K562 (cell line): ENCODE measurements around the gene IRF1. TPM values are rescaled to one million over a fixed set of nuclear protein-coding genes. Genes with fewer than 3 reads are reported as not detected.

ENCODE experiments used
- ARHGAP35 ChIP-seq: fragments of 450-650 bp; IDR thresholded peaks from 2 replicates; pipeline ENCODE4 v1.6.1; 2018; ENCODE audit not compliant: partially characterized antibody
- ARID1B ChIP-seq: fragments of 450-650 bp; IDR thresholded peaks from 2 replicates; pipeline ENCODE4 v1.6.1; 2016; ENCODE audit warnings: antibody characterized with exemption, mild to moderate bottlenecking, inconsistent platforms
- ASH1L ChIP-seq: fragments of 450-650 bp; IDR thresholded peaks from 2 replicates; pipeline ENCODE4 v1.6.1; 2018; ENCODE audit warnings: borderline replicate concordance, mild to moderate bottlenecking, low read depth; ENCODE audit not compliant: partially characterized antibody
- CBFA2T3 ChIP-seq: fragments of 450-650 bp; IDR thresholded peaks from 2 replicates; pipeline ENCODE4 v1.6.1; 2017
- CBX1 ChIP-seq: sonication (generic); IDR thresholded peaks from 2 replicates; pipeline ENCODE4 v1.6.1; 2016; ENCODE audit warnings: antibody characterized with exemption, low read depth, mild to moderate bottlenecking
- EP300 ChIP-seq: IDR thresholded peaks from 2 replicates; pipeline ENCODE4 v1.6.1; 2012; ENCODE audit warnings: low read length, improper control_type of control experiment
- ETV5 ChIP-seq: sonication (generic); formaldehyde crosslinking; IDR thresholded peaks from 2 replicates; pipeline ENCODE4 v1.4.0; 2020; ENCODE audit warnings: low read depth, mild to moderate bottlenecking, missing genetic modification reagents
- EZH2 ChIP-seq: IDR thresholded peaks from 2 replicates; pipeline ENCODE4 v1.6.1; 2012; ENCODE audit warnings: low read depth, mild to moderate bottlenecking, inconsistent platforms, low read length, borderline replicate concordance
- FOXP1 ChIP-seq: sonication (generic); formaldehyde crosslinking; IDR thresholded peaks from 2 replicates; pipeline ENCODE4 v1.8.0; 2022; ENCODE audit warnings: mild to moderate bottlenecking, missing genetic modification reagents
- GATA2 ChIP-seq: sonication (generic); formaldehyde crosslinking; IDR thresholded peaks from 2 replicates; pipeline ENCODE4 v1.4.0; 2020; ENCODE audit warnings: mild to moderate bottlenecking, missing genetic modification reagents
- KLF16 ChIP-seq: IDR thresholded peaks from 2 replicates; pipeline ENCODE4 v1.6.1; 2016; ENCODE audit warnings: antibody characterized with exemption
- KLF6 ChIP-seq: fragments of 250-450 bp; sonication (Bioruptor Pico); IDR thresholded peaks from 2 replicates; pipeline ENCODE4 v1.4.0; 2020; ENCODE audit warnings: mild to moderate bottlenecking, moderate library complexity, borderline replicate concordance
- LARP7 ChIP-seq: fragments of 450-650 bp; IDR thresholded peaks from 2 replicates; pipeline ENCODE4 v1.6.1; 2016
- MCM7 ChIP-seq, 2 experiments: fragments of 450-650 bp; IDR thresholded peaks; 2 replicates each; pipeline ENCODE4 v1.6.1; 2016 to 2018
- MTA3 ChIP-seq: fragments of 450-650 bp; formaldehyde crosslinking; IDR thresholded peaks from 2 replicates; pipeline ENCODE4 v1.6.1; 2017; ENCODE audit warnings: mild to moderate bottlenecking, borderline replicate concordance
- MXI1 ChIP-seq: IDR thresholded peaks from 2 replicates; pipeline ENCODE4 v1.6.1; 2011; ENCODE audit warnings: low read depth, mild to moderate bottlenecking, improper control_type of control experiment, low read length
- NFIX ChIP-seq: fragments of 250-450 bp; sonication (Bioruptor Pico); IDR thresholded peaks from 2 replicates; pipeline ENCODE4 v1.4.0; 2020; ENCODE audit warnings: low read depth, mild to moderate bottlenecking, moderate library complexity
- PCBP1 ChIP-seq: fragments of 200-400 bp; formaldehyde crosslinking; IDR thresholded peaks from 2 replicates; pipeline ENCODE4 v1.6.1; 2018; ENCODE audit warnings: mild to moderate bottlenecking, low read depth, low read length; ENCODE audit not compliant: poor library complexity, severe bottlenecking
- PHB2 ChIP-seq: fragments of 450-650 bp; IDR thresholded peaks from 2 replicates; pipeline ENCODE4 v1.6.1; 2017; ENCODE audit warnings: low read depth
- PHF8 ChIP-seq: fragments of 200-600 bp; sonication (generic); IDR thresholded peaks from 2 replicates; pipeline ENCODE4 v1.6.1; 2012; ENCODE audit warnings: mixed run types, mild to moderate bottlenecking, inconsistent platforms, low read length, moderate library complexity, borderline replicate concordance
- POLR2AphosphoS5 ChIP-seq: IDR thresholded peaks from 2 replicates; pipeline ENCODE4 v1.6.1; 2011; ENCODE audit warnings: mild to moderate bottlenecking, low read depth, low read length, moderate library complexity; ENCODE audit not compliant: control insufficient read depth, insufficient read depth
- PRPF4 ChIP-seq: fragments of 200-400 bp; formaldehyde crosslinking; IDR thresholded peaks from one replicate; pipeline ENCODE4 v1.6.1; 2017; ENCODE audit warnings: low read length, low read depth, mild to moderate bottlenecking; ENCODE audit not compliant: insufficient read depth, poor library complexity, severe bottlenecking
- PTTG1 ChIP-seq: fragments of 450-650 bp; IDR thresholded peaks from 2 replicates; pipeline ENCODE4 v1.6.1; 2016; ENCODE audit warnings: low read depth, mild to moderate bottlenecking, missing genetic modification characterization, missing compliant biosample characterization
- SIN3A ChIP-seq, 2 experiments: fragments of 150-350 bp in 1 of 2; IDR thresholded peaks; 2 replicates each; pipeline ENCODE4 v1.6.1; 2011 to 2016; ENCODE audit warnings: borderline replicate concordance in 2 of 2, low read depth in 2 of 2, low read length in 2 of 2, mild to moderate bottlenecking in 2 of 2, moderate library complexity in 2 of 2; ENCODE audit not compliant: control insufficient read depth in 1 of 2
- SNRNP70 ChIP-seq: fragments of 200-400 bp; formaldehyde crosslinking; optimal IDR thresholded peaks from 2 replicates; pipeline ENCODE3; 2017; ENCODE audit warnings: low read depth, low read length
- SP2 ChIP-seq: IDR thresholded peaks from 2 replicates; pipeline ENCODE4 v1.6.1; 2011; ENCODE audit warnings: mild to moderate bottlenecking, low read depth, low read length, moderate library complexity; ENCODE audit not compliant: poor library complexity, severe bottlenecking; ENCODE audit errors: extremely low read depth
- ZBED1 ChIP-seq: IDR thresholded peaks from 2 replicates; pipeline ENCODE4 v1.6.1; 2014
- ZC3H4 ChIP-seq: sonication (generic); formaldehyde crosslinking; IDR thresholded peaks from 2 replicates; pipeline ENCODE4 v1.9.0; 2021; ENCODE audit warnings: missing genetic modification reagents, borderline replicate concordance
- ZNF644 ChIP-seq: fragments of 200-800 bp; sonication (Bioruptor generic); IDR thresholded peaks from 2 replicates; pipeline ENCODE4 v1.6.1; 2016; ENCODE audit warnings: low read depth, missing genetic modification characterization, missing compliant biosample characterization
- ZNF77 ChIP-seq: fragments of 250-450 bp; sonication (Bioruptor Pico); IDR thresholded peaks from 2 replicates; pipeline ENCODE4 v1.5.0; 2020
- ZSCAN32 ChIP-seq: fragments of 450-650 bp; formaldehyde crosslinking; IDR thresholded peaks from 2 replicates; pipeline ENCODE4 v1.4.0; 2020; ENCODE audit warnings: mild to moderate bottlenecking, moderate library complexity
- polyA plus RNA-seq, 8 experiments: library from polyadenylated mRNA; depleted of rRNA in 4 of 8; stranded (reverse) in 5 of 8; unstranded in 3 of 8; fragments of >200 nt; fragmentation: Nextera tagmentation in 2 of 8; fragmentation: Illumina TruSeq in 1 of 8; extraction: Ambion mirVana in 2 of 8; extraction: Trizol in 1 of 8; gene quantifications; 2 replicates each; pipeline versions ENCODE4 v1.2.1 to v1.2.3, GENCODE V29; 2011 to 2014; ENCODE audit warnings: inconsistent platforms in 1 of 8, missing spikeins in 1 of 8
- total RNA-seq, 7 experiments: library from RNA; depleted of rRNA in 6 of 7; stranded (reverse); fragments of >200 nt in 6 of 7; fragmentation: Illumina TruSeq in 2 of 7; extraction: Trizol in 2 of 7; gene quantifications; 2 replicates each; pipeline versions ENCODE4 v1.2.1 to v1.2.3, GENCODE V29; 2011 to 2021; ENCODE audit warnings: low replicate concordance in 1 of 7
- TF ChIP-seq, protein P1 (sequence below): sonication (generic); formaldehyde crosslinking; IDR thresholded peaks from 2 replicates; pipeline ENCODE4 v1.8.1; 2023; ENCODE audit warnings: mild to moderate bottlenecking, missing genetic modification reagents, moderate library complexity

IRF1 gene
- total and polyA plus RNA-seq, 9 of the 15 experiments (the other 6 are each of a cell fraction or from before 2014, with no cell fraction given) = 1.1 to 12.3 (median 5.9) TPM

DNA sequence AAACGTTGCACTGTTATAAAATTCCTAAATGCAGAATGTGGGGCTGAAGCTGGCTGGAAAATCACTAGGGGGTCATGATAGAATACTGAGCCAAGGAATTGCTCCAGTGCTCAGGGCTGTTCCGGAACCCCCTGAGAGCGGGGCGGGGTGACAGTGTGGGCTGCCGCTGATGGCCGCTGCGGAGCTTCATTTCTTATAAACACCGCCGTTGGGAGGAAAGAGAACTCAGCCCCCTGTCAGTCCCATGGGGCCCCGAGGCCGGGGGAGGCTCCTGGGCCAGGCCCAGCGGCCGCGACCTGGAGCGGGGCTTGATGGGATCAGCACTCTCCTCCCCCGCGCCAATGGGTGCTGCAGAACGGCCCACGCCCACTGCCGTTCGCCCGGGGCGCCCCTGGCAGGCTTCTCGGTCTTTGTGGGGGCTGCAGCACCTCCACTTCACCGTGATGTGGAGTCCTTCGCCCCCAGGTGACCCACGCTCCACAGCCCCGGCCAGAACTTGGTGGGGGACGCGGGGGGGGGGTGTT lies 5.2 kb upstream of the IRF1 start (continued):
- peak; percentile 75; the same call in 1 of the 2 replicates for TF ChIP-seq ZNF644 (tag)
- TF ChIP-seq CBX1 = no peak; the same call in 1 of the 2 replicates
- TF ChIP-seq EZH2 = no peak
- TF ChIP-seq NFIX (CRISPR knock-in tag) = no peak
- TF ChIP-seq MTA3 = peak; percentile 84
- TF ChIP-seq, protein P1, sequence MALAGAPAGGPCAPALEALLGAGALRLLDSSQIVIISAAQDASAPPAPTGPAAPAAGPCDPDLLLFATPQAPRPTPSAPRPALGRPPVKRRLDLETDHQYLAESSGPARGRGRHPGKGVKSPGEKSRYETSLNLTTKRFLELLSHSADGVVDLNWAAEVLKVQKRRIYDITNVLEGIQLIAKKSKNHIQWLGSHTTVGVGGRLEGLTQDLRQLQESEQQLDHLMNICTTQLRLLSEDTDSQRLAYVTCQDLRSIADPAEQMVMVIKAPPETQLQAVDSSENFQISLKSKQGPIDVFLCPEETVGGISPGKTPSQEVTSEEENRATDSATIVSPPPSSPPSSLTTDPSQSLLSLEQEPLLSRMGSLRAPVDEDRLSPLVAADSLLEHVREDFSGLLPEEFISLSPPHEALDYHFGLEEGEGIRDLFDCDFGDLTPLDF (CRISPR knock-in tag) = peak; percentile 75
- peak; percentile 71; the same call in 1 of the 2 replicates for TF ChIP-seq KLF6 (CRISPR knock-in tag)
- TF ChIP-seq ARHGAP35 = no peak
- peak; percentile 57 for TF ChIP-seq CBFA2T3
- no peak for TF ChIP-seq ZSCAN32 (CRISPR knock-in tag)
- TF ChIP-seq EP300 = peak; percentile 60
- TF ChIP-seq MCM7 (IDR thresholded peaks at IDR 0.05) = no peak
- no peak for TF ChIP-seq ZNF77 (CRISPR knock-in tag)
- TF ChIP-seq FOXP1 (CRISPR knock-in tag) = no peak
- peak; percentile 41; the same call in 1 of the 2 replicates for TF ChIP-seq MXI1
- no peak for TF ChIP-seq PTTG1 (tag)
- TF ChIP-seq ARID1B = peak; percentile 75
- no peak for TF ChIP-seq ZC3H4
- TF ChIP-seq ASH1L = no peak
- TF ChIP-seq KLF16 = peak; percentile 75
- no peak for TF ChIP-seq PHB2
- TF ChIP-seq PHF8 = peak; percentile 41; the same call in 1 of the 2 replicates
- TF ChIP-seq POLR2AphosphoS5 = peak; percentile 41; the same call in 1 of the 2 replicates
- TF ChIP-seq GATA2 = peak; percentile 62; the same call in 1 of the 2 replicates
- no peak for TF ChIP-seq PCBP1
- no peak for TF ChIP-seq SP2
- TF ChIP-seq SIN3A (IDR thresholded peaks at IDR 0.05; ENCODE audit: borderline replicate concordance in 2 of 2, control insufficient read depth in 1 of 2, low read depth in 2 of 2, low read length in 2 of 2) = 0 out of 4 replicates have a peak, but pooled peaks of 1 of the 2 experiments have one; percentile 49
- no peak for TF ChIP-seq SNRNP70
- TF ChIP-seq ZBED1 = 0 out of 2 replicates have a peak, but pooled peaks have one; percentile 18
- TF ChIP-seq LARP7 = no peak
- no peak for TF ChIP-seq PRPF4
- peak; percentile 42; the same call in 1 of the 2 replicates for TF ChIP-seq ETV5 (CRISPR knock-in tag)
